Mucosa of descending colon (tissue), 3 donors: ENCODE data around the gene GLS. TPM values are rescaled to one million over a fixed set of nuclear protein-coding genes. Genes with fewer than 3 reads are reported as not detected.
"Not testable (repeated sequence)": the region's sequence is repeated elsewhere in the genome, so short reads cannot be mapped to it uniquely, and the experiment has no call there.

Experiments
- ATAC-seq: fragments of 200-7000 bp; cut with Tn5 transposase; one replicate; pipeline ENCODE4 v1.9.1; 2020; ENCODE audit warnings: mild to moderate bottlenecking, moderate library complexity
- DNase-seq, 3 donors: peaks; one replicate each; pipeline ENCODE4 v3.0.0-alpha.2; 2020
- H3K36me3 ChIP-seq: fragments of 200-600 bp; one replicate; pipeline ENCODE4 v1.8.0; 2021; ENCODE audit warnings: low read depth, mild to moderate bottlenecking
- H3K4me1 ChIP-seq: fragments of 200-600 bp; one replicate; pipeline ENCODE4 v1.8.0; 2021; ENCODE audit warnings: low read depth, mild to moderate bottlenecking
- H3K4me3 ChIP-seq: fragments of 200-600 bp; one replicate; pipeline ENCODE4 v1.8.0; 2021; ENCODE audit warnings: mild to moderate bottlenecking
- H3K9me3 ChIP-seq: fragments of 200-600 bp; one replicate; pipeline ENCODE4 v1.8.0; 2021; ENCODE audit warnings: mild to moderate bottlenecking
- intact Hi-C, 2 donors: fragments of 100-400 bp; cut with DNase I in 1 of 2; cut with micrococcal nuclease in 1 of 2; formaldehyde crosslinking; loops; one replicate each; pipeline versions ENCODE4 v1.11.0 to v1.11.1; 2022; cut with DNase I, micrococcal nuclease
- total RNA-seq, 3 donors: library from RNA; stranded (reverse); fragmentation: NEBNext Ultra II Directional in 2 of 3; extraction: Animal tissue kit (Norgen Biotek cat#: 25700) in 2 of 3; gene quantifications; one replicate each; pipeline versions ENCODE4 v1.2.1 to v1.2.4, GENCODE V29; 2021 to 2023
- TF ChIP-seq, protein P1 (sequence below): fragments of 200-600 bp; IDR thresholded peaks from one replicate; pipeline ENCODE4 v1.8.0; 2022; ENCODE audit warnings: antibody characterized with exemption, mild to moderate bottlenecking
- donor health status: DM: no; HTN: no; CAD: no; lungs with moderate emphysema.
- donor health status: DM: no; HTN: no; CAD: no.
- donor health status: DM: no; HTN: yes; CAD: no.

GLS gene
- total RNA-seq, 3 donors from 2014 or later, result 49.8 to 91.9 (median 77.0) TPM

DNA sequence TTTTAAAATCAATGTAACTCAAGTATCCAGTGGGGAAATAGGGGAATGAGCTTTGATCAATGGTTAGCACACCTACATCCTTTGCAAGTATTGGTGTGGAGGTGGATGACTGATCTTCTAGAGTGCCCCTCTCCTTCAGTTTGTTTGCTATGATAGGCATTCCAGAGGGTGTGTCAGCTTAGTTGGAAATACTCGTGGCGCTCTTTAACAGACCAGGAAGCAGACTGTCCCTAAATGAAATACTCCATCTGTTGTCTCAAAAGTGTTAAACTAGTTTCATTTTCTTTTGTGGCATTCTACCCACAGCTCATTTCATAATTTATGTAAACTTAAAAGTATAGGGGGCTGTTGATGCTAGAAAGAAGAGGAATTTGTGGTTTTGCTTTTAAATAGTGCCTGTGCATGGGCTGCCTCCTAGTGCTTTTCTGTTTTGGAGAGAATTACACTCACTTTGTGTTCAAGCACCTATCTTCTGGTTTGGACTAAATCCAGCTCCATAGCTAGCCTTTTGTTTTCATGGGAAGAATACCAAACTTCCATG is 67.2 kb downstream of the GLS start:
- Histone ChIP-seq H3K4me3 (no peak overlapping the region), H3K4me1 (peaks cover 11% of the 10 kb centered on the region), H3K36me3 (no peaks in the 10 kb centered on the region), H3K9me3 (no peaks in the 10 kb centered on the region)
- intact Hi-C loops, result no loop called here
- peak; percentile 89 for ATAC-seq
- TF ChIP-seq, protein P1, sequence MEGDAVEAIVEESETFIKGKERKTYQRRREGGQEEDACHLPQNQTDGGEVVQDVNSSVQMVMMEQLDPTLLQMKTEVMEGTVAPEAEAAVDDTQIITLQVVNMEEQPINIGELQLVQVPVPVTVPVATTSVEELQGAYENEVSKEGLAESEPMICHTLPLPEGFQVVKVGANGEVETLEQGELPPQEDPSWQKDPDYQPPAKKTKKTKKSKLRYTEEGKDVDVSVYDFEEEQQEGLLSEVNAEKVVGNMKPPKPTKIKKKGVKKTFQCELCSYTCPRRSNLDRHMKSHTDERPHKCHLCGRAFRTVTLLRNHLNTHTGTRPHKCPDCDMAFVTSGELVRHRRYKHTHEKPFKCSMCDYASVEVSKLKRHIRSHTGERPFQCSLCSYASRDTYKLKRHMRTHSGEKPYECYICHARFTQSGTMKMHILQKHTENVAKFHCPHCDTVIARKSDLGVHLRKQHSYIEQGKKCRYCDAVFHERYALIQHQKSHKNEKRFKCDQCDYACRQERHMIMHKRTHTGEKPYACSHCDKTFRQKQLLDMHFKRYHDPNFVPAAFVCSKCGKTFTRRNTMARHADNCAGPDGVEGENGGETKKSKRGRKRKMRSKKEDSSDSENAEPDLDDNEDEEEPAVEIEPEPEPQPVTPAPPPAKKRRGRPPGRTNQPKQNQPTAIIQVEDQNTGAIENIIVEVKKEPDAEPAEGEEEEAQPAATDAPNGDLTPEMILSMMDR, result no peak
- no peak for DNase-seq

DNA sequence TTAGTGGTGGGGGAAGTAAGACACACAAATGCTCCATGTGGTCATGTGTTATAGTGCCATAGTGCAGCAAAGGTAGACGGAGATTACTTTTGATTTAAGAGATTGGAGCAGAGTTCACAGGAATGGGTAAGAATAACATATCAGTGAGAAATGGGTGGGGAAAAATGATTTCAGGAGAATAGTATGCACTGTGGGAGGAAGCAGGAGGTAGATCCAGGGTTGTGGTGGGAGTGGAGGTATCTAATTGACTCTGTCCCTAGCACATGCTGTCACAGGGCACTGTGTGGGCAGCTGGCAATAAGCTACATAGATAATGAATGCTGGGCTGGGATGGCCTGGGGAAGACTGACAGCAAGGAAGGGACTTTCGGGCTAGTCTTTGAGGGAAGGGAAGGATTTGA is 68.0 kb downstream of the GLS start:
- no peaks in the 10 kb centered on the region for H3K9me3 ChIP-seq

DNA sequence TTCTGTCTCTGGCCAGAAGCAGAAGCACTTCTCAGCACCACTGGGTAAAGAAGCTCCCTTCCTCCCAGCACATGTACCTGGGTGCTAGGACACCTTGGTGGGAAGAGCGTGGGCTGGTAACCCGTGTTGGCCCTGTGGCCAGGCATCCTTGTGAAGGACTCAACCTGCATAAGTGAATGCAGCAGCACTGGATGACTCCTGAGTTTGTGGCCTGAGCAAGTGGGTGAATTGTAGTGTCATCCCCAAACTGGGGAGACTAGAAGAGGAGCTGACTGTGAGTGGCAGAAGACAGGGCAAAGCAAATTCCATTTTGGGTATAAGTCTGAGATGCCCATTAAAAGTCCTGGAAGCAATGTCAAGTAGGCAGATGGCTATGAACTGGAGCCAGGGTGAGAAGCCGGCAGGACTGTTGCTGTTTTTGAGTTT is 70.0 kb downstream of the GLS start:
- Histone ChIP-seq H3K9me3 (no peaks in the 10 kb centered on the region), H3K36me3 (no peaks in the 10 kb centered on the region), H3K4me3 (no peak overlapping the region), H3K4me1 (peaks cover 11% of the 10 kb centered on the region)
- intact Hi-C loops, result no loop called here
- DNase-seq, result no peak
- no peak for ATAC-seq
- TF ChIP-seq, protein P1, result no peak

More for the DNA sequence above, 68.0 kb downstream of the GLS start:
- intact Hi-C loops, result no loop called here
- peak; percentile 60 for ATAC-seq
- TF ChIP-seq, protein P1, result no peak
- DNase-seq, result no peak
- H3K4me1 ChIP-seq, result peaks cover 11% of the 10 kb centered on the region
- H3K4me3 ChIP-seq, result no peak overlapping the region
- H3K36me3 ChIP-seq, result no peaks in the 10 kb centered on the region

DNA sequence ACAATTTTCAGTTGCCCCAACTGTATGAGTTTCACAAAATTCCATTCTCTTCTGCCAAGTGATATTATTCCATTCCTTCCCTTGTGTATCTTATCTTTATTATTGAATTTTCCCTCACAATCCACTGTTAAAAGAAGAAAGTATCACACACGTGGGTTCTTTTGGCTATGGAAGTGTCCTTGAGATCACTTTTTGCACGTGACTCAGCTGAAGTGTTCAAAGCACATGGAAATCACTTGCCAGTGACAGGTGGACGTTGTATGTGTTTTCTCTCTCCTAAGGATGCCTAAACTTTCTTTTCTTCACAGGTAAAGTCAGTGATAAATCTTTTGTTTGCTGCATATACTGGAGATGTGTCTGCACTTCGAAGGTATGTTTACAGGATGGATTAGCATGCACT is 72.6 kb downstream of the GLS start:
- intact Hi-C loops, result no loop called here
- Histone ChIP-seq H3K4me1 (peaks cover under 1% of the 10 kb centered on the region), H3K4me3 (no peak overlapping the region), H3K9me3 (peaks cover 3% of the 10 kb centered on the region), H3K36me3 (no peaks in the 10 kb centered on the region)
- ATAC-seq (no peak), DNase-seq (no peak)
- TF ChIP-seq, protein P1, result no peak

DNA sequence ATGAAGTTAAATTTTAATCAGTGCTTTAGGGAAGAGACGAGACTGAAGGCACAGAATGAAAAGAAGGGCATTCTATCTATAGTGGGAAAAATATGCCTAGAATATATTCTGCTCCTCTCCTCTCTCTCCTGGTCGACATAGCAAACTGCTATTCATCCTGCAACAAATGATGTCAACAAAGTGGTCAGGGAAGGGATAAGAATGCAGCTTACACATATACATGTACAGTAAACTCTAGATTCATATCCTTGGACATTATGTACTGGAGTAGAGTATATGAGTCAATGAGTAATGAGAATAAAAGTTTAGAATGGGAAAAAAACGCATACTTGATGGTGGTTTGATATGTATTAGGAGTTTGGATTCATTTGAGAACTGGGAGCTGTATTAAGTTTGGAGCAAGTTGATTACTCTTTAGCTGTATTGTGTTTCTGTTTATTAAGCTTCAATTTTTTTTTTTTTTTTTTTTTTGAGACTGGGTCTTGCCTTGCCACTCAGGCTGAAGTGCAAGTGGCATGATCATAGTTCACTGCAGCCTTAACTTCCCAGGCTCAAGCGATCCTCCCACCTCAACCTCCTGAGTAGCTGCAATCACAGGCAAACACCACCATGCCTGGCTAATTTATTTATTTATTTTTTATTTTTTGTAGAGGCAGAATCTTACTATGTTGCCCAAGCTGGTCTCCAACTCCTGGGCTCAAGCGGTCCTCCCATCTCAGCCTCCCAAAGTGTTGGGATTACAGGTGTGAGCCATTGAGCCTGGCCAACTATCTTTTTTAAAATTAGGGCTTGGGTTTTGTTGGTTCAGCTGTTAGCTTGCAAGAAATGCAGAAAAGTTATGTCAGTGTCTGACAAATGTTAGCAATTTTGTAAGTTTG is 79.5 kb downstream of the GLS start:
- intact Hi-C loops, result no loop called here
- TF ChIP-seq, protein P1, result no peak
- H3K36me3 ChIP-seq, result no peaks in the 10 kb centered on the region

DNA sequence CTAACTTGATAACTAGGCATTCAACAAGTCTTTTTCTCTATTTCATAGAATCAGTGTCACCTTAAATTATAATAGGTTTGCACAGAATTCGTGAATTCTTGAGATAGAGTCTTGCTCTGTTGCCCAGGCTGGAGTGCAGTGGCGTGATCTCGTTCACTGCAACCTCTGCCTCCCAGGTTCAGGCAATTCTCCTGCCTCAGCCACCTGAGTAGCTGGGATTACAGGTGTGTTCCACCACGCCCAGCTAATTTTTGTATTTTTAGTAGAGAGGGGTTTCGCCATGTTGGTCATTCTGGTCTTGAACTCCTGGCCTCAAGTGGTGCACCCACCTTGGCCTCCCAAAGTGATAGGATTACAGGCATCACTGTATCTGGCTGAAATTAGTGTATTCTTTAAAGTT is 80.5 kb downstream of the GLS start:
- H3K9me3 ChIP-seq, H3K4me1 ChIP-seq, H3K4me3 ChIP-seq, H3K36me3 ChIP-seq, DNase-seq, intact Hi-C loops, ATAC-seq: not testable (repeated sequence)

More for the DNA sequence above, 79.5 kb downstream of the GLS start:
- Histone ChIP-seq H3K4me1 (no peaks in the 10 kb centered on the region), H3K4me3 (no peak overlapping the region), H3K9me3 (peaks cover 3% of the 10 kb centered on the region)
- ATAC-seq, result no peak
- DNase-seq, result no peak
